GM19467 (cell line): ENCODE data around the gene ZNF474.

Experiments
- ATAC-seq: cut with Tn5 transposase; IDR thresholded peaks from one replicate; pipeline ENCODE4 v1.9.1; 2021; ENCODE audit warnings: mild to moderate bottlenecking, moderate library complexity; ENCODE audit not compliant: unreplicated experiment

Gene ZNF474

GRCh38 chr5:122114501-122114900 is 14.8 kb upstream of the ZNF474 start:
- ATAC-seq, result no peak

GRCh38 chr5:122118356-122118948 is 10.9 kb upstream of the ZNF474 start:
- no peak for ATAC-seq

DNA sequence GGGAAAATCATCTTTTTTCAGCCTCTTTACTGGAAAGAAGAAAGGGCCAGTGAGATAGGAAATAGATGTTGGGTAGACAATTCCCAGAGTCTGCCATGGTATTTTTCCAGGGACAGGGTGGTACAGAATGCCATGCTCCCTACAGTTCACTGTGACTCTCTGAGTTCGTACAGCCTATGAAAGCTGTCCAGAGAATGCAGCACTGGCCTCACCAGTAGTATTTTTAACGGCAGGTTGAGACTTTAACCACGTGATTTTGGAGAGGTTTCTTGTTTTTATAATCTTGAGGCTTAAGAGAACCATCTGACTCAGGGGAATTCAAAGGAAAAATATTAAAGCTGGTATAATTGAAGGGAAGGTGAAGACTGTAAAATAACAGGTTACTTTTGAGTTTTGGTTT is 10.1 kb upstream of the ZNF474 start:
- ATAC-seq, result no peak

DNA sequence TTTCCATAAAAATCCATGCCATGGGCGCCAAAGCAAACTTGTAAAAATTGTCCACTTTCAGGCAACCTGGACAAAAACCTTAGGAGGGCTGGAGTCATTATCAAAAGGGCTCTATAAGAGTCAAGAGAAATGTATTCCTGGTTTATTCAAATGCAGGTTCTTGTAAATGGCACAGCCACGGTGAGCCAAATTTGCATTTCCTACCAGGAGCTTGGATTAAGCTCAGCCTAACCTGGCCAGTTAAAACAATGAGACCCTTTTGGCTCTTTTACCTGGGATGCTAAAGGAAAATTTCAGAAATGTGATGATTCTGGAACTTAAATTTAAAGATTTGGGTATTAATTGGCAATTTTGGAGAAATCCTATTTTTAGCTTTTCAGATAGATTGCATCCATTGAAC is 8.9 kb upstream of the ZNF474 start:
- no peak for ATAC-seq

DNA sequence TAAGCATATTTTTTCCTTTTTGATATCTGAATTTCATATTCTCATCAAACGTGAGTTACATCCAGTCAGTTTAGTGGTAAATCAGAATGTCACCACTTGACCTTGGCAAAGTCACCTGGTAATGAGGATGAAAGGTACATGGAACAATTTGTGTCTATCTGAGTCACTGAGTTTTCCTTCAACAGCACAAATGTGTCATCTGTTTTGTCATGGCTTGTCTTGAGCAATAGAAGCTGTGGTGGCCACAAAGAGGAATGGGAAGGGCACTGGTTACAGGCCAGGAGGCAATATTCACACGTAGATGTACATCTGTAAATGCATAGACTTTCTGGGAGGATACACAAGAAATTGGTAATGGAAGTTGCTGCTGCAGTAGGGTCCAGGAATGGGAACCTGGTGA is 8.4 kb upstream of the ZNF474 start:
- ATAC-seq, result no peak

- ATAC-seq, result no peak
Measured at GRCh38 chr5:122121479-122122465, 7.6 kb upstream of the ZNF474 start.

DNA sequence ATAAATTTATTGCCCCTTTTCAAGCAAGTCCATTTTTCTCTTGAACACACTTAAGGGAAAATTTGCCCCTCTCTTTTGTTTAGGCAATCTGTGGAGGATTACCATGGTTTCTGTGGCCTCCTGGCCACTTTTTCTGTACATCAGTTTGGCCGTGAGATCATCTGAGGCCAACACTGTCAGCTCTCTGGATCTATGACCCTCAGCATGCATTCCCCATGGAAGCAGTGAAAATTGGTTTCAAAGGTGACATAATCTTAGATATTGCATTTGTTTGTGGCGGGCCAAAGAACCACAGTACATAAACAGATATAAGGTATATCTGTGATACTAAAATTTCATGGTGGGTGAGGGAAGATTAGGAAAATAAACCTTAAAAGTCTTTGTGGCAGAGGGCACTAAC is 4.6 kb upstream of the ZNF474 start:
- ATAC-seq, result no peak

GRCh38 chr5:122126177-122126755 is 3.1 kb upstream of the ZNF474 start:
- no peak for ATAC-seq

DNA sequence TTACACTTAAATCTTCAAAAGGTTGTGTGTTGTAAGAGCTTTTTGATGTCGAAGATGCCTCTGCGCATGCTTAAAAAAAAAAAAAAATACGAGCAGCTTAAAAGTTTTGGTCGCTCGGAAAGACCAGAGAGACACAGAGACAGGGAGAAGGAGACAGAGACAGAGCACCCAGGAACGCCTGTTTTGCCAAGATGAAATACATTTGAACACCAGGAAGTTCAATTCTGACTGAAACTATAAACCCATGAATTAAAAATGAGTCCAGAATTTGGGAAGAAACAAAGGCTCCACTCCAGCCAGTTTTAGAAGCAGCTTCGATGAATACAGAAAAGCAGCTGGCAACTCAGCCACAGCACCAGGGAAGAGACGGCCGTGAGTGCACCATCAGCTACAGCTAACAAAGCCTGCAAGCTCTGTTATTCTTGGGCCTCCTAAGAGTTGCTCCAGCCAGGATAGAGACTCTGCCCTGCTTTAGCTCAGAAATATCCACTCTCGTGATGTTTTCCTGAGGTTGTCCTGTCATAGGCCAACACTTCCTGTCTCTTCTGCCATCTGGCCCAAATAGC is 2.5 kb upstream of the ZNF474 start:
- ATAC-seq, result no peak

- ATAC-seq, result no peak
Measured at GRCh38 chr5:122130152-122130551, 806 bp downstream of the ZNF474 start.

GRCh38 chr5:122137702-122138101 is 8.4 kb downstream of the ZNF474 start:
- ATAC-seq, result no peak

DNA sequence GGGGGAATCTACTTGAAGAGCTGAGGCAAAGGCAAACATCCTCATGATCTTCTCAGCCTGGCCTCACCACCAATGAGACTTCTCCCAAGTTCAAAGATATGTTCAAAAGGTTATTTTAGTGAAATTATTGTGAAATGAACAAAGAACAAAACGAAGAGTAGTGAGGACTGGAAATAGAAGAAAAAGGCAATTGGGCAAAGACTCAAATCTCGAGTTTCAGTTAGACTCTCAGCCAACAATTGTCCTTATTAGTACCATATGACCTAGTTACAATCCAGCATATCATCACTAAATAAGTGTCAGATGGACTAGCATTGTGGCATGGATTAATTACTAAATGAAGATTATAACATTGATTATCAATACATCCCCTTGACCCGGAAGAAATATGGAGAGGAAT is 9.0 kb downstream of the ZNF474 start:
- no peak for ATAC-seq

DNA sequence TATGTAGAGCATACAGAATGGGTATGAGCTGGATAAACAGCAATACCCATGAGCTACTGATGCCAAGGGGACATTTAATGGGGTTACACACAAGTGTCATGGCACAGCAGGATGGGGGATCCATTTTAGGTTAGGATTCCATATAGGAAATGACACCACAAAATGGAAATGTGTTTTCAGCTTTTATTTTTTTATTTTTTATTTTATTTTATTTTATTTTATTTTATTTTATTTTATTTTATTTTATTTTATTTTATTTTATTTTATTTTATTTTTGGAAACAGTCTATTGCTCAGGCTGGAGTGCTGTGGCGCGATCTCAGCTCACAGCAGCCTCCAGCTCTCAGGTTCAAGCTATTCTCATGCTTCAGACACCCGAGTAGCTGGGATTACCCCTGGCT is 11.6 kb downstream of the ZNF474 start:
- ATAC-seq, result no peak

- no peak for ATAC-seq
Measured at GRCh38 chr5:122141751-122142150, 12.4 kb downstream of the ZNF474 start.

DNA sequence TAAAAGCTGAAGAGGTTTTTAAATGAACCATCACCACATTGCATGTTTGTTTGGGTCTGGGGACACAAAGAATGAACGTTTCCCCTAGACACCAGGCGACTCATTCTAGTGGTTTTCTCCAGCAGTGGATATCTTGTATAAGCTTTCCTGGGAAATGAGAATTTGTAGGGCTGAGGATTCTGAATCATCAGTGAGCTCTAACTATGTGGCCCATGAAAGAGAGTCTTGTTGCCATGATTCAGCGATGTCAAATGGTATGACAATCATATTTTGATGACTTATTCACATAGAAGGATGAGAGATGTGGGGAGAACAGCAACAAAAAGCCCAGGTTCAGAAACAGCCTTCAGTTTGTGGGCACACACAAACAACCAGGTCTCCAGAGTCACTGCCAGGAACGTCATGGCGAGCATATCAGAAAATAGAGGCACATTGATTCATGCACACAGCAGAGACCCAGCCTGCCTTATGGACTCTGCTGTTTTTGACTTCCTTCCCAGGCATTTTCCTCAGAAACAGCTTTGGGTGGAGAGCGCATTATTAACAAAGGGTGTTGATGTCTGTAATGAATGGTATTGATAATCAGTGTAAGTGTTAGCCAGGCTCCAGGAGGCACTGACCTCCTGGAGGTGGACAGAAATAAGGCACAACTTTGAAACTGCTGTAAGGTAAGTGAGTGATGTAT is 13.3 kb downstream of the ZNF474 start:
- no peak for ATAC-seq

GRCh38 chr5:122144236-122144635 is 14.9 kb downstream of the ZNF474 start:
- no peak for ATAC-seq

DNA sequence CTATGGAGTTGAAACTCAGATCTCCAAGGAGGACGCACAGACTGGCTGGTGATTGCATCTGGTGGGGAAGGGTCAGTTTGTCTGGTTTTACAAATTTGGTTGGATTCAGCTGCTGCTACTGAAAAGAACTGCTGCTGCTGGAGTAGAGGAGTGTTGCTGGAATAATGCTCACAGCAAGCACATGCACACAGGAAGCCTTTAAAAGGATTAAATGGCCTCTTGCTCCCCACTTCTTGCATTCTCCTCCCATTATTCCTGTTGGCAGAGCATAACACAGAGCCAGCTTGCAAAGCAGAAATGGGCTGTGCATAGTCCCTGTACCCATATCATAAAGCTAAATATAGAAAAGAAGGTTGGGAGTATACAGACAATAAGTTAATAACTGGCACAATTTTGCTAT is 16.6 kb downstream of the ZNF474 start:
- ATAC-seq, result no peak

- no peak for ATAC-seq
Measured at GRCh38 chr5:122149321-122150090, 20.2 kb downstream of the ZNF474 start.

GRCh38 chr5:122150215-122150614 is 20.9 kb downstream of the ZNF474 start:
- ATAC-seq, result no peak

DNA sequence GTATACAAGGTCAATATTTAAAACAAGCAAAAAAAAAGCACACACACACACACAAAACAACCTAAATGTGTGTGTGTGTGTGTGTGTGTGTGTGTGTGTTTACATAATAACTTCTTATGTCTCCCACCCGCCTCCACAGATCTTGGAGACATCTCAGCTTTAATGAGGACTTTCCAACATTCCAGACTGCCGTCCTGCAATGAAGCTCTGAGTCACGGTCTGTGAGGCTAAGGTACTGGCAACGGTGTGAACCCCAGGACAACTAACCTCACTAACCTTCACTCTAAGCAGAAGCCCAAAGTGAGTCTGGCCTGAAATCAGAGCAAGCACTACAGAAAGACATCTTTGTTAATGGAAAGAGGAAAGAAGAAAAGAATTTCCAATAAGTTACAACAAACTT is 22.3 kb downstream of the ZNF474 start:
- no peak for ATAC-seq
